IPS-15b (cell line): ENCODE data around the gene MTOR.
"Not testable (repeated sequence)": the region's sequence is repeated elsewhere in the genome, so short reads cannot be mapped to it uniquely, and the experiment has no call there.

Experiments
- H3K27me3 ChIP-seq: one replicate; pipeline ENCODE4 v1.6.1; 2013; ENCODE audit warnings: low read length; ENCODE audit not compliant: control insufficient read depth, insufficient read depth
- H3K36me3 ChIP-seq: one replicate; pipeline ENCODE4 v1.6.1; 2013; ENCODE audit warnings: low read length; ENCODE audit not compliant: control insufficient read depth, insufficient read depth
- H3K4me1 ChIP-seq: one replicate; pipeline ENCODE4 v1.6.1; 2013; ENCODE audit warnings: mild to moderate bottlenecking, low read length; ENCODE audit not compliant: control insufficient read depth, insufficient read depth
- H3K4me3 ChIP-seq: one replicate; pipeline ENCODE4 v1.5.1; 2013; ENCODE audit warnings: low read depth, low read length
- H3K9ac ChIP-seq: one replicate; pipeline ENCODE4 v1.6.1; 2013; ENCODE audit warnings: low read depth, mild to moderate bottlenecking, low read length
- H3K9me3 ChIP-seq: one replicate; pipeline ENCODE4 v1.6.1; 2013; ENCODE audit warnings: mild to moderate bottlenecking, low read length; ENCODE audit not compliant: control insufficient read depth, insufficient read depth

MTOR gene

DNA sequence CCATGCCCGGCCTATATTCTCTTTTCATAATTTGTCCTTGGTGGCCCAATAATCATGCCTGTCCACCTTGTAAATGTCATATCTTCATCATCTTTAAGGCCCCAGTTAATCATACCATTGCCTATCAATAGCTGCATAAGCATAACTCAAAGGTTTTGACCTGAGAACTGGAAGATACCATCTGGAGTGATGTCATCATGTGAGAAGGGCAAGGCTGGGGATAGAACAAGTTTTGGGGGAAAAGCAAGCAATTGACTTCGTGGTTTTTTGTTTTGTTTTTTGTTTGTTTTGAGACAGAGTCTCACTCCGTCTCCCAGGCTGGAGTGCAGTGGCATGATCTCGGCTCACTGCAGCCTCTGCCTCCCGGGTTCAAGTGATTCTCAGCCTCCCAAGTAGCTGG is 16.8 kb upstream of the MTOR start:
- Histone ChIP-seq H3K36me3 (peaks cover 3% of the 10 kb centered on the region), H3K27me3 (no peaks in the 10 kb centered on the region), H3K9ac (no peak overlapping the region), H3K9me3 (peaks cover 3% of the 10 kb centered on the region), H3K4me1 (peaks cover 2% of the 10 kb centered on the region), H3K4me3 (no peak overlapping the region)

DNA sequence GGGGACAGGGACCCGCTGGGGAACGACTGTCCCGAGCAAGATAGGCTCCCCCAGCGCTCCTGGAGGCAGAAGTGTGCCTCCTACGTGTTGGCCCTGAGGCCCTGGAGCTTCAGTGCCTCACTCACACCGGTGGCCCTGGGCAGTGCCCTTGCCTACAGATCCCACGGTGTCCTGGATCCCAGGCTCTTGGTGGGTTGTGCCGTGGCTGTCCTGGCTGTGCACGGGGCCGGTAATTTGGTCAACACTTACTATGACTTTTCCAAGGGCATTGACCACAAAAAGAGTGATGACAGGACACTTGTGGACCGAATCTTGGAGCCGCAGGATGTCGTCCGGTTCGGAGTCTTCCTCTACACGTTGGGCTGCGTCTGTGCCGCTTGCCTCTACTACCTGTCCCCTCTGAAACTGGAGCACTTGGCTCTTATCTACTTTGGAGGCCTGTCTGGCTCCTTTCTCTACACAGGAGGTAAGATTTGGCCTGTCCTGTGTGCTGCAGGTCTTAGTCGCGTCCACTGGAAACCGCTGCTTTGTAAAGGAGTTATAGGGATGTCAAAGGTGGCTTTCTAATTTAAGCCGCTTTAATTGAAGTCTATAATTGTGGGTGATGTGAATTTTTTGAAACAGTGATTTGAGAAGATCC is 11.4 kb upstream of the MTOR start:
- Histone ChIP-seq H3K27me3 (no peaks in the 10 kb centered on the region), H3K4me1 (peaks cover 6% of the 10 kb centered on the region), H3K4me3 (peak overlapping the region; percentile 97), H3K36me3 (no peaks in the 10 kb centered on the region), H3K9ac (peak overlapping the region; percentile 91), H3K9me3 (no peaks in the 10 kb centered on the region)

- H3K36me3 ChIP-seq = no peaks in the 10 kb centered on the region
- no peaks in the 10 kb centered on the region for H3K27me3 ChIP-seq
- H3K4me3 ChIP-seq = peak within 1 kb of the TSS; percentile 97
- H3K9ac ChIP-seq = peak within 1 kb of the TSS; percentile 91
- H3K4me1 ChIP-seq = peaks cover 6% of the 10 kb centered on the region
- H3K9me3 ChIP-seq = no peaks in the 10 kb centered on the region
These were observed 10.7 kb upstream of the MTOR start, which contains the start of gene UBIAD1 for GRCh38 chr1:11272832-11273594. UBIAD1 (plus strand) TSS chr1:11273198; CDS start chr1:11273532, 334 bp downstream.

DNA sequence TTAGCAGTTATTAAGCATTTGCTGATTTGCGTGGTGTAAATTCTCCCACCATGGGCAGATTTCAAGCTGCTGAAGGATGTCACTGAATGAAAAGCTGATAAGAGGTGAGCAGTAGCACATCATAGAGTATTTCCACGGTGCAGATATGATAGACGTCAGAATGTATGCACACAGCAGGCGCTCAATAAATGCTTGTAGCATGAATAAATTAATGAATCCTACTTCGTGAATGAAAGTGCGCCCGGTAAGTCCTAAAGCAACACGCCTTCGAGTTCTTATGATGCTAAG is 10.1 kb upstream of the MTOR start:
- peaks cover 6% of the 10 kb centered on the region for H3K4me1 ChIP-seq
- H3K9me3 ChIP-seq = no peaks in the 10 kb centered on the region
- no peaks in the 10 kb centered on the region for H3K36me3 ChIP-seq
- H3K9ac ChIP-seq = no peak overlapping the region
- H3K27me3 ChIP-seq = no peaks in the 10 kb centered on the region
- peak overlapping the region; percentile 35 for H3K4me3 ChIP-seq

- H3K4me1 ChIP-seq, H3K27me3 ChIP-seq, H3K9me3 ChIP-seq, H3K4me3 ChIP-seq, H3K9ac ChIP-seq, H3K36me3 ChIP-seq: not testable (repeated sequence)
These were observed 5.3 kb upstream of the MTOR start for GRCh38 chr1:11267350-11268337.

GRCh38 chr1:11266268-11267074 is 4.1 kb upstream of the MTOR start:
- Histone ChIP-seq H3K36me3 (no peaks in the 10 kb centered on the region), H3K9ac (no peak overlapping the region)

GRCh38 chr1:11256299-11256698 is 6.1 kb downstream of the MTOR start:
- H3K4me3 ChIP-seq = no peak overlapping the region
- H3K9ac ChIP-seq = no peak overlapping the region
- no peaks in the 10 kb centered on the region for H3K4me1 ChIP-seq
- H3K9me3 ChIP-seq = no peaks in the 10 kb centered on the region
- H3K36me3 ChIP-seq = peaks cover 42% of the 10 kb centered on the region
- H3K27me3 ChIP-seq = no peaks in the 10 kb centered on the region

More at GRCh38 chr1:11266268-11267074, 4.1 kb upstream of the MTOR start:
- Histone ChIP-seq H3K27me3 (no peaks in the 10 kb centered on the region), H3K4me1 (no peaks in the 10 kb centered on the region), H3K9me3 (no peaks in the 10 kb centered on the region), H3K4me3 (no peak overlapping the region)

DNA sequence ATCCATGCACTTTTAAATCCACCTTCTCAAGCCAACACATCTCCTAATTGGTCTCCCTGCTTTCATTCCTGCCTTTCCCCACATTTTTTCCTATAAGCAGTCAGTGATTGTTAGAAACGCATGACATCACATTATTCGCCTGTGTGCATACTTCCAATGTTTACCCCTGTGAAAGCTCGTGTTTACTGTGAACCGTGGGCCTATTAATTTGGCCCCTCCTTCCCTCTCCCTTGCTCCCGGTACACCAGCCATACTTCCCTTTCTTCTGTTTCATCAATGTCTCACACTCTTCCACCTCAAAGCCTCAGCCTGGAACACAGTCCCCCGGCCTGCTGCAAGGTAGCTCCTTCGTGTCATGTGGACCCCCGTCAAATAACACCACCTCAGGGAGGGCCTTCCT is 9.1 kb downstream of the MTOR start:
- Histone ChIP-seq H3K27me3 (no peaks in the 10 kb centered on the region), H3K9me3 (no peaks in the 10 kb centered on the region), H3K4me1 (no peaks in the 10 kb centered on the region), H3K4me3 (no peak overlapping the region), H3K9ac (no peak overlapping the region), H3K36me3 (peaks cover 45% of the 10 kb centered on the region)

GRCh38 chr1:11252538-11252937 is 9.8 kb downstream of the MTOR start:
- H3K36me3 ChIP-seq = peaks cover 44% of the 10 kb centered on the region
- no peak overlapping the region for H3K9ac ChIP-seq
- no peak overlapping the region for H3K4me3 ChIP-seq
- H3K9me3 ChIP-seq = no peaks in the 10 kb centered on the region
- H3K27me3 ChIP-seq = no peaks in the 10 kb centered on the region
- H3K4me1 ChIP-seq = no peaks in the 10 kb centered on the region

- H3K4me1 ChIP-seq = no peaks in the 10 kb centered on the region
- H3K9me3 ChIP-seq = no peaks in the 10 kb centered on the region
- no peaks in the 10 kb centered on the region for H3K27me3 ChIP-seq
- H3K4me3 ChIP-seq = no peak overlapping the region
- H3K36me3 ChIP-seq = peaks cover 44% of the 10 kb centered on the region
- no peak overlapping the region for H3K9ac ChIP-seq
These were observed 14.2 kb downstream of the MTOR start for GRCh38 chr1:11248169-11248568.
